ENCODE measurements around the gene LY6G6C. TPM values are rescaled to one million over a fixed set of nuclear protein-coding genes. Genes with fewer than 3 reads are reported as not detected.

LY6G6C gene
- total and polyA plus RNA-seq, 2 of the 13 experiments (the other 11 are each of a cell fraction or from before 2014, with no cell fraction given), result 0.15 TPM; not detected in 1

DNA sequence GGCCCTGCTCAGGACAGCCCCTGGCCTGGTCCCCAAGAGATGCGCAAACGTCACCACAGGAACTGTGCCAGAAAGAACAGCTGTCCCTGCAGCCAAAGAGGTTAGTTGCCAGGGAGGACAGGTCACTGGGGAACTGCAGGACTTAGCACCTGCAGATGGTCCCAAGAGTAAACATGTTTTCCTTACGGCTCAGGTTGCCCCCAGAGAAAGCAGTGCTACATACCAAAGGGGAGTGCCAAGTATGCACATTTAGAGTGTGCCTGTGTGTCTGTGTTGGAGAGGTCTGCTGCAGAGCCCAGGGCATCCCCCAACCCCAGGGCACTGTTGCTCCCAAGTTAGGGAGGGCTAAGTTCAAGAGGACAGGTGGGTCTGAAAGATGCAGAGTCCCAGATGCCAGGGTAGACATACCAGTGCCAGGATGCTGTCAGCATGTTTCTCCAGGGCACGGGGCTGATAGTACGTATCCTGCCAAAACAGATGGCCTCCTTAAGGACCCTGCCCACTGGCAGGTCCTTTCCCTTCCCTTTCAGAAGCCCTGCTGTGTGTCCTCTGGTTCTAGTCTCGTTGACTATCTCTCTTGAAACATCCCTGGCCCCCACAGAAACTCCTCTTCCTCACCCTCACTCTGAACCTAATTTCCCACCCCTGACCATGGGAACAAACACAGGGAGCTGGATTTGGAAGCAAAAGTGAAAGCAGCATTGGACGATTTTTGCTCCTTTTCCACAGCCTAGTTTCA lies 19.7 kb downstream of the LY6G6C start (continued):
- TF ChIP-seq, protein P1, sequence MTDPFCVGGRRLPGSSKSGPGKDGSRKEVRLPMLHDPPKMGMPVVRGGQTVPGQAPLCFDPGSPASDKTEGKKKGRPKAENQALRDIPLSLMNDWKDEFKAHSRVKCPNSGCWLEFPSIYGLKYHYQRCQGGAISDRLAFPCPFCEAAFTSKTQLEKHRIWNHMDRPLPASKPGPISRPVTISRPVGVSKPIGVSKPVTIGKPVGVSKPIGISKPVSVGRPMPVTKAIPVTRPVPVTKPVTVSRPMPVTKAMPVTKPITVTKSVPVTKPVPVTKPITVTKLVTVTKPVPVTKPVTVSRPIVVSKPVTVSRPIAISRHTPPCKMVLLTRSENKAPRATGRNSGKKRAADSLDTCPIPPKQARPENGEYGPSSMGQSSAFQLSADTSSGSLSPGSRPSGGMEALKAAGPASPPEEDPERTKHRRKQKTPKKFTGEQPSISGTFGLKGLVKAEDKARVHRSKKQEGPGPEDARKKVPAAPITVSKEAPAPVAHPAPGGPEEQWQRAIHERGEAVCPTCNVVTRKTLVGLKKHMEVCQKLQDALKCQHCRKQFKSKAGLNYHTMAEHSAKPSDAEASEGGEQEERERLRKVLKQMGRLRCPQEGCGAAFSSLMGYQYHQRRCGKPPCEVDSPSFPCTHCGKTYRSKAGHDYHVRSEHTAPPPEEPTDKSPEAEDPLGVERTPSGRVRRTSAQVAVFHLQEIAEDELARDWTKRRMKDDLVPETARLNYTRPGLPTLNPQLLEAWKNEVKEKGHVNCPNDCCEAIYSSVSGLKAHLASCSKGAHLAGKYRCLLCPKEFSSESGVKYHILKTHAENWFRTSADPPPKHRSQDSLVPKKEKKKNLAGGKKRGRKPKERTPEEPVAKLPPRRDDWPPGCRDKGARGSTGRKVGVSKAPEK (CRISPR knock-in tag; IDR thresholded peaks at IDR 0.05; ENCODE audit: borderline replicate concordance), result no peak
- TF ChIP-seq, protein P2, sequence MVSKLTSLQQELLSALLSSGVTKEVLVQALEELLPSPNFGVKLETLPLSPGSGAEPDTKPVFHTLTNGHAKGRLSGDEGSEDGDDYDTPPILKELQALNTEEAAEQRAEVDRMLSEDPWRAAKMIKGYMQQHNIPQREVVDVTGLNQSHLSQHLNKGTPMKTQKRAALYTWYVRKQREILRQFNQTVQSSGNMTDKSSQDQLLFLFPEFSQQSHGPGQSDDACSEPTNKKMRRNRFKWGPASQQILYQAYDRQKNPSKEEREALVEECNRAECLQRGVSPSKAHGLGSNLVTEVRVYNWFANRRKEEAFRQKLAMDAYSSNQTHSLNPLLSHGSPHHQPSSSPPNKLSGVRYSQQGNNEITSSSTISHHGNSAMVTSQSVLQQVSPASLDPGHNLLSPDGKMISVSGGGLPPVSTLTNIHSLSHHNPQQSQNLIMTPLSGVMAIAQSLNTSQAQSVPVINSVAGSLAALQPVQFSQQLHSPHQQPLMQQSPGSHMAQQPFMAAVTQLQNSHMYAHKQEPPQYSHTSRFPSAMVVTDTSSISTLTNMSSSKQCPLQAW (CRISPR knock-in tag; IDR thresholded peaks at IDR 0.05), result 0 out of 2 replicates have a peak, but pooled peaks have one; percentile 35
- TF ChIP-seq ZBTB38 (CRISPR knock-in tag; IDR thresholded peaks at IDR 0.05) (no peak), NONO (IDR thresholded peaks at IDR 0.05) (no peak), NONO (CRISPR knock-in tag; conservative IDR thresholded peaks at IDR 0.05) (0 out of 2 replicates have a peak, but pooled peaks have one; percentile 18)
- TF ChIP-seq, protein P3, sequence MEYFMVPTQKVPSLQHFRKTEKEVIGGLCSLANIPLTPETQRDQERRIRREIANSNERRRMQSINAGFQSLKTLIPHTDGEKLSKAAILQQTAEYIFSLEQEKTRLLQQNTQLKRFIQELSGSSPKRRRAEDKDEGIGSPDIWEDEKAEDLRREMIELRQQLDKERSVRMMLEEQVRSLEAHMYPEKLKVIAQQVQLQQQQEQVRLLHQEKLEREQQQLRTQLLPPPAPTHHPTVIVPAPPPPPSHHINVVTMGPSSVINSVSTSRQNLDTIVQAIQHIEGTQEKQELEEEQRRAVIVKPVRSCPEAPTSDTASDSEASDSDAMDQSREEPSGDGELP (IDR thresholded peaks at IDR 0.05; ENCODE audit: borderline replicate concordance, low read depth), result peak; percentile 32; the same call in 1 of the 2 replicates

Measured in HepG2 (cell line).